Activated T-cell treated with anti-CD3 and anti-CD28 coated beads, Interleukin-2, amount 50 U/mL, for 72 hours (primary cell): ENCODE data around the gene S100A9. TPM values are rescaled to one million over a fixed set of nuclear protein-coding genes. Genes with fewer than 3 reads are reported as not detected.

ENCODE experiments used
- ATAC-seq, 2 donors: fragments of 150-1000 bp; cut with Tn5 transposase; replicated peaks in 1 of 2; 2 replicates each; pipeline ENCODE4 v1.10.0; 2021; ENCODE audit warnings: moderate library complexity in 2 of 2, mild to moderate bottlenecking in 1 of 2
- DNase-seq, 2 donors: peaks; one replicate each; pipeline ENCODE4 v3.0.0; 2021 to 2022; ENCODE audit warnings: mixed read lengths in 1 of 2
- H3K27ac Mint-ChIP-seq: one replicate; pipeline ENCODE4 v1.8.0; 2022; ENCODE audit warnings: mild to moderate bottlenecking, moderate library complexity, mixed read lengths
- H3K27me3 Mint-ChIP-seq: one replicate; pipeline ENCODE4 v1.8.0; 2022; ENCODE audit warnings: low read depth, mixed read lengths
- H3K36me3 Mint-ChIP-seq, 2 donors: one replicate each; pipeline ENCODE4 v1.8.0; 2022; ENCODE audit warnings: mixed read lengths in 2 of 2, mild to moderate bottlenecking in 1 of 2; ENCODE audit not compliant: insufficient read depth in 2 of 2
- H3K4me1 Mint-ChIP-seq: one replicate; pipeline ENCODE4 v1.8.0; 2022; ENCODE audit warnings: low read depth, mixed read lengths
- H3K4me3 Mint-ChIP-seq, 2 donors: one replicate each; pipeline ENCODE4 v1.8.0; 2022; ENCODE audit warnings: mild to moderate bottlenecking in 2 of 2, mixed read lengths in 2 of 2, moderate library complexity in 2 of 2
- H3K9me3 Mint-ChIP-seq, 2 donors: one replicate each; pipeline ENCODE4 v1.8.0; 2022; ENCODE audit warnings: mixed read lengths in 2 of 2
- total RNA-seq, 2 donors: library from RNA; stranded (reverse); gene quantifications; one replicate each; pipeline ENCODE4 v1.2.3, GENCODE V29; 2022

S100A9 gene
- total RNA-seq, 2 donors from 2014 or later: not detected

DNA sequence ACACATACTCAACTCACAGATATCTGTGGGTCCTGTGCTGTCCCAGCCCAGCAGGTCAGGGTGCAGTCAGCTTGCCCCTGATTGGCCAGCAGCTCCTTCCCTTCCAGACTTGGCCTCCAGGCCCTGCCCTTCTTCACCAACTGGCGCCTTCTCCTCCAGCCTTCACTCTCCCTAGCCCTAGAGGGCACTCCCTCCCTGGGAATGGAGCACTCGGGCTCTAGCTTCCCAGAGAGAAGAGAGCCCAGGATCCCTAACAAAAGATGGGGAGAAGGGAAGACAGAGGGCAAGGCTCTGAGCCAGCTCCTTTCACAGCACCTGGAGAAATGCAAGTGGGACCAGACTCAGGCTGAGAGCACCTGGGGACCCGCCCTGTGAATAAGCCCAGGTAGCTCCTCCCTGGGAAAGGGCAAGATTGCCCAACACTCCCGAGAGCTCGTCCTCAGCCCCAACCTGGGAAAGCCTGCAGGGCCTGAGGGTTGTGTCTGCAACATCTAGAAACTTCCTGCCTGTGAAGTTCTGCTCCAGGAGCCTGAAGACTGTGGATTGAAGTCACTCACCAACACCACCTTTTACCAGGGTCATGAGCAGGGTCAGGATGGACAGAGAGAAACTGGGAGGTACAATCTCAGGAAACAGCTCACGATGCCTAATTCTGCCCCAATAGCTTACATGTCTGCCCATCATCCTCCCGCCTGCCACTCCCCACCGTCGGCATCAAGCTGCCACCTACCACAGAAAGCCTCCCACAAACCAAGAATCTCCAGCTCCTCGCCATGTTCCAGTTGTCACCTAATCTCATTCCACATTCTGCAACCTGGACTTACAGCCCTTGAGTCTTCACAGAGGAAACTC lies 8.9 kb upstream of the S100A9 start, which contains the start of gene PGLYRP4:
Gene PGLYRP4 (minus strand): TSS at position 331 of the 852 bp plus-strand sequence. CDS start 909 bp downstream, outside the sequence.
- Mint-ChIP-seq H3K36me3 (no peaks in the 10 kb centered on the region), H3K27me3 (peaks cover 43% of the 10 kb centered on the region), H3K9me3 (no peaks in the 10 kb centered on the region), H3K4me3 (no peak within 1 kb of the TSS), H3K27ac (no peak within 1 kb of the TSS), H3K4me1 (peaks cover 37% of the 10 kb centered on the region)
- DNase-seq (no peak), ATAC-seq (no peak)

DNA sequence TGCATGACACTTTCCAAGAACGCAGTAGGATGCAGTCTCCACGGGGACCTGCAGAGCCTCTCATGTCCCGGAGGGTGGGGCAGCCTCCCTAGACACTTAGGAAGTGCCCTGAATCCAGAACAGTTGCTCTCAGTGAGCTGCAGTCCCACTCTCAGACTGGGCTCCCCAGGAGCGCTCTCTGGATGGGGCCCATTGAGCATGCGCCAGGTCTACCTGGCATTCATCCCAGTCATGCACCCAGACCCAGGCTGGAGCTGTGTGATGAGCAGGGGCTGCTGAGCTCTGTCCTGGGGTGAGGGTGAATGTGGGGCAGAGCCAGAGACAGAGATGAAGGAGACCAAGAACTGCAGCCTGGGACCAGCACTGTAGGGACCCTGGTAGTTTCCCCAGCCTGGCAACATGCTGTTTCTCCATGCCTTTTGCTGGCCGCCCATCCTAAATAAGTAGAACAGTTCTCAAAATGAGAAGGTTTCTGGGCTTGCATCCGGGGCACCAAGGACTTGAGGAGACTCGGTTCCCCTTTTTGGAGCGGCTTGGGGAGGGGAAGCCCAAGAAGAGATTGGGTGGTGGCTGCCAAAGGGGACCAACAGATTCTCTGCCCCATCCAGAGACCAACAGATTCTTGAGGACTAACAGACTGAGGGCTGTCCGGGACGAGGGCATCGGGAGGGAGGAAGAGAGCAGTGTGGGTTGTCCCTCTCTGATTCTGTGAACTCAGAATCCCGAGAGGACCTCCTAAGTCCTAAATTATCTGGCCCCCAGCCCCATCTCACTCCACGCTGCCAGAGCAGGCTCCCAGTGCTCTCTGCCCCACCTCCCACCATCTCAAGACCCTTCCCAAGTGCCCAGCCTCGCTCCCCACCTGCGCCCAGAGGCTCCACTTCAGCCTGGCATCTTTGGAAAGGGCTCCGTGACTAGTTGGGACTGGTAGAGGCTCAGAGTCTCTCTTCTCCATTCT lies 8.0 kb upstream of the S100A9 start:
- peaks cover 43% of the 10 kb centered on the region for H3K27me3 Mint-ChIP-seq
- DNase-seq: no peak
- H3K4me1 Mint-ChIP-seq: peaks cover 28% of the 10 kb centered on the region

DNA sequence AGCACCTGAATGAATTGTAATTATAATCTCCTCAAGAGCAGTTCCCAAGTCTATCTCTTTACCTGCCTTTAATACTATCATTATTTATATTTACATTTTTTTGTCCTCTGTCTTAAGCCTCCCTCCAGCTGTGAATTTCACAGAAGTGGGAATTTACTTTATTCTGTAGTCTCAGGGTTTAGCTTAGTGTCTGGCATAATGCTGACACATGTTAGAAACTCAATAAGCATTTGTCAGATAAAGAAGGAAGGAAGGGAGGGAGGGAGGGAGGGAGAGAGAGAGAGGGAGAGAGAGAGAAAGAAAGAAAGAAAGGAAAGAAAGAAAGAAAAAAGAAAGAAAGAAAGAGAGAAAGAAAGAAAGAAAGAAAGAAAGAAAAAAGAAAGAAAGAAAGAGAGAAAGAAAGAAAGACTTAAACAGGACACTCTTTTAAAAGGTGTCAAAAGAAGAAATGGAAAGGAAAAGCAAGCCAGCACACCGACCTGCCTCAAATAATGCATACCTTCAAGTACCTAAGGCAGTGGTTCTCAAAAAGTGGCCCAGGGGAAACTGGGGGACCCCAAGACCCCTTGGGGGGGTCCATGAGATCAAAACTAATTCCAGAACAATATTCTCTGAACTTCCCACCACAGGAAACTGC lies 7.2 kb upstream of the S100A9 start:
- peaks cover 20% of the 10 kb centered on the region for H3K4me1 Mint-ChIP-seq
- DNase-seq (no peak), ATAC-seq (no peak)
- no peak overlapping the region for H3K27ac Mint-ChIP-seq
- H3K27me3 Mint-ChIP-seq: peaks cover 40% of the 10 kb centered on the region
- no peak overlapping the region for H3K4me3 Mint-ChIP-seq
- H3K36me3 Mint-ChIP-seq: no peaks in the 10 kb centered on the region
- no peaks in the 10 kb centered on the region for H3K9me3 Mint-ChIP-seq

More for the DNA sequence above, 8.0 kb upstream of the S100A9 start:
- no peak for ATAC-seq
- no peak overlapping the region for H3K4me3 Mint-ChIP-seq
- no peaks in the 10 kb centered on the region for H3K9me3 Mint-ChIP-seq
- no peaks in the 10 kb centered on the region for H3K36me3 Mint-ChIP-seq
- no peak overlapping the region for H3K27ac Mint-ChIP-seq

DNA sequence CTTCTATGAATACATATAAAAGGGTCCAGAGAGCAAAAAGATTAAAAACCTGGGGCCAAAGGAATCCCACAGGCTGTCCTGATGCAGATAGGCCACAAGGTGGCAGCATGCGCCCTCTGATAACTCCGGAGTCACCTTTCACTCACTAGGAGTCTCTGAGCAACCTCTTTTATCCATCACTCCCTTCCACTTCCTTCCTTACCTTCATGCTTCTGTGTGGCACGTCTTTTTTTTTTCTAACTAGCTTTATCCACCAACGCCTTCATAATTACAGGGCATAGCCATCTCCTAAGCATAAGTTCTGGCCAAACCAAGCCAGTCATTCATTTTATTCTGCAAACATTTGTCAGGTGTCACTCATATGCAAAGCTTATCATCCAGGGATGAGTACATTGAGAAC lies 5.1 kb upstream of the S100A9 start:
- no peak overlapping the region for H3K4me3 Mint-ChIP-seq
- H3K27ac Mint-ChIP-seq: no peak overlapping the region
- peaks cover 20% of the 10 kb centered on the region for H3K27me3 Mint-ChIP-seq
- DNase-seq: peak; percentile 62 to 69
- H3K36me3 Mint-ChIP-seq: no peaks in the 10 kb centered on the region
- H3K9me3 Mint-ChIP-seq: no peaks in the 10 kb centered on the region
- H3K4me1 Mint-ChIP-seq: peaks cover 9% of the 10 kb centered on the region
- peak; percentile 58 to 61 for ATAC-seq

DNA sequence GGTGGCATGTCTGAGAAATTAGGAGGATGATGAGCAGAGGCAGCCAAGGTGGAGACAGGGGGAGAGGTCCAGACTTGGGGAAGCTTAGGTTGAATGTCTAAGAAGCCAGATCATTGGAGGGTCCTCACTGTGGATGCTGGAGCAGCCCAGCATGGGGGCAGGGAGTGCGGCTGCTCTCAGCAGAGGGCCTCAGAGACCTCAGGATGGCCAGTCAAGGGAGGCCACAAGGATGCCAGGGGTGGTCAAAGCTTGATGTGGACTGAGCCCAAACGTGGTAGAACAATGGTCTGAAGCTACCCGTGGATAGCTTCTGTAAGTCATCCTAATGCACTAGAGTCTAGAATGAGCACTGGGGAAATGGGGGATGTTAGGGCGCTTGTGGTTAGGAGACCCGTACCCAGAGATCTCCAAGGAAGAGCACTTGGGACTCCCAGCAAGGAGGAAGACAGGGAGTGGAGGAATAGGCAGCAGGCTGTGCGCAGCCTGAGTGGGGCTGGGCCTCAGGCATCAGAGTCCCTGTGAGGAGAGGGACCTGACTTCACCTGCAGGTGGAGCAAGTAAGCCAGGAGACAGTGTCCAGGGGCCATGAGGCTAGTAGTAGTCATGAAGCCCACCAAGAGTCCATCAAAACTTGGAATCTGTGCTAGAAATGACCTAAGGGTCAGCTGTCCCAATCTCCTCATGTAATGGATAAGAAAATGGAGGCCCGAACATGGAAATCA lies 4.3 kb upstream of the S100A9 start:
- ATAC-seq (no peak), DNase-seq (no peak)
- Mint-ChIP-seq H3K9me3 (no peaks in the 10 kb centered on the region), H3K27me3 (peaks cover 20% of the 10 kb centered on the region), H3K4me1 (peaks cover 18% of the 10 kb centered on the region), H3K27ac (no peak overlapping the region), H3K36me3 (no peaks in the 10 kb centered on the region), H3K4me3 (no peak overlapping the region)

DNA sequence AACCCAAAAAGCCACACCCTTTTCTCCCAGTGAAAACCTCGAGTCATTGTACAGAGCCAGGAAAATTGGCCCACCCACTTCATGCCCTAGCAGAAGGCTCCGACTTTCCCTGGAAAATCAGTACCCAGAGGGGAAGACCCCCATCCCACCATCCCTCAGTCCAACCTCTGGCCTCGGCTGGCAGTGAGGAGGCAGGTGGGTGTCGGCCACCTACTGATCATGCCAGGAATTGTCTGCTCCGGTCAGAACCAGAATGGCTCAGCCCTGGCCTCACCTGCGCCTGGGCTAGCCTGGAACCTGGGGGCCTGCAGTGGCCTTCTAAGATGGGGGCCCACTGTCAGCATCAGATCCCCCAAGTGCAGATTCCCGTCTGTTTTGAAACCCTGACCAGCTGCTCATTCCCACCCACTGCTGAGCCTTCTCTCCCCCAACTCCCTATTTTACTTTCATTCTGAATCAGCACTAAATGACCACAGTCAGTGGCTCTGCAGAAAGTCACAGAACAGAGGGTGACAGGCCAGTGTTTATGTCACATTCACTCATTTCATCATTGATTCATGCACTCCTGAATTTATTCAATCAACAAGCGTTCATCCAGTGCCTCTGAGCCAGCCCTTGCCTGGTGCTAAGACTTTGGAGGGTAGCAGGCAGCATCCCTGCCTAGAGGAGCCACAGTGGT lies 3.0 kb upstream of the S100A9 start:
- Mint-ChIP-seq H3K4me1 (peaks cover 19% of the 10 kb centered on the region), H3K4me3 (no peak overlapping the region), H3K27me3 (peaks cover 11% of the 10 kb centered on the region), H3K9me3 (no peaks in the 10 kb centered on the region), H3K36me3 (no peaks in the 10 kb centered on the region), H3K27ac (no peak overlapping the region)
- DNase-seq (no peak), ATAC-seq (peak in 1 of 2 donors; percentile 27)

DNA sequence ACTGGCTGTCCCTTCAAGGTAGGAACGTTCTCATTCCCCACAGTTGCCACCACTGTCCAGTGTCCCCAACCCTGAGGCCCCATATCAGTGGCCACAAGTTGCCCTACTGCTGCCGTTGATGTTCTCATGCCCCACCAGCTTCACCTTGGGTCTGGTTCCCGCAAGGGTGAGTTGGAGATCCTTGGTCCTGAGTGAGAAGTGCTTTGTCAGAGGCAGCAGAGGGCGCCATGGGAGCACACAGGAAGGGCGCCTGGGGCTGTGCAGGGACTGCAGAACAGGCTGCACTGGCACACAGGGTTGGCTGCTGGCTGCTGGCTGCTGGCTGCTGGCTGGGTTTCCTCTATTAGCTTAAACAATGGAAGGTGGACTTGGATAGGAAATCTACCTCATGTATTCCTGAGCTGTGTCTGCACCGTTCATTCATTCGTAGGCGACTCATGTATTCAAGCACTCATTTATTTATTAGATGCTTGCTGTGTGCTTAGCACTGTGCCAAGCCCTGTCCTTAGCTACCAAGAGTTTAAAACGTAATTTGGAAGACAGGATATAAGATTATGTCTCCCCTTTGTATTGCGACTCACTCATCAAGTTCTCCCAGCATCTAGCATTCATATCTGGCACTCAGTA lies 2.1 kb upstream of the S100A9 start:
- Mint-ChIP-seq H3K9me3 (no peaks in the 10 kb centered on the region), H3K4me1 (peaks cover 19% of the 10 kb centered on the region), H3K27me3 (peaks cover 7% of the 10 kb centered on the region), H3K27ac (no peak overlapping the region), H3K36me3 (no peaks in the 10 kb centered on the region), H3K4me3 (no peak overlapping the region)
- ATAC-seq (peak; percentile 82 to 84), DNase-seq (peak; percentile 51 to 65)

DNA sequence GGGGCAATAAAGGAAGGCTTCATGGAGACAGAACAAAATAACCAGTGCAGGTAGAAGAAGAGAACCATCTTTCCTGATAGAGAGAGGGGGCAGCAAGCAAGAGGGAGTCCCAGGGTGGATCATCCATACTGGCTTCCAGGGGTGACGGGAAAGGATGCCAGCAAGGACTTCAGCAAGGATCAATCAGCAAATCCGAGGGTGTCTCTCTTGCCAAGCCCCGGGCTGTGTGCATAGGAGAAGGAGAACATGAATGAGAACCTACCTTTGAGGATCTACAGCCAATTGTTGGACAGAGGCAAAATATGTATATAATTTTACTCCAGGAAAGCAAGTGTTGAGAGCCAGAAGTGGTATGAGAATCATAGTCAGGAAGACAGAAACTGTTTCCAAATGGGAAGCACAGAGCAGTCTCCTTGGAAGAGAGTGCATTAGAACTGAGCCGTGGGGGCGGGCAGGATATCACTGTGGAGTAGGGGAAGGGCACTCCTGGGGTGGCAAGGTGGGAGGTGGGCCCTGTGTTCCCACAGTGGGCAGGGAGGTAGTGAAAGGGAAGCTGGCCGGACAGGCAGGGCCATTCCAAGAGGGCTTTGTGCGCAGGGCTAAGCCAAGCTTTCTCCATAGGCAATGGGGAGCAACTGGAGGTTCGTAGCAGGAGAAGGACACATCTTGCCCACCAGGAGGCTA lies 1.1 kb upstream of the S100A9 start:
- no peak overlapping the region for H3K27ac Mint-ChIP-seq
- ATAC-seq: no peak
- no peaks in the 10 kb centered on the region for H3K36me3 Mint-ChIP-seq
- no peaks in the 10 kb centered on the region for H3K9me3 Mint-ChIP-seq
- DNase-seq: no peak
- peaks cover 7% of the 10 kb centered on the region for H3K27me3 Mint-ChIP-seq
- peaks cover 19% of the 10 kb centered on the region for H3K4me1 Mint-ChIP-seq
- H3K4me3 Mint-ChIP-seq: no peak overlapping the region

DNA sequence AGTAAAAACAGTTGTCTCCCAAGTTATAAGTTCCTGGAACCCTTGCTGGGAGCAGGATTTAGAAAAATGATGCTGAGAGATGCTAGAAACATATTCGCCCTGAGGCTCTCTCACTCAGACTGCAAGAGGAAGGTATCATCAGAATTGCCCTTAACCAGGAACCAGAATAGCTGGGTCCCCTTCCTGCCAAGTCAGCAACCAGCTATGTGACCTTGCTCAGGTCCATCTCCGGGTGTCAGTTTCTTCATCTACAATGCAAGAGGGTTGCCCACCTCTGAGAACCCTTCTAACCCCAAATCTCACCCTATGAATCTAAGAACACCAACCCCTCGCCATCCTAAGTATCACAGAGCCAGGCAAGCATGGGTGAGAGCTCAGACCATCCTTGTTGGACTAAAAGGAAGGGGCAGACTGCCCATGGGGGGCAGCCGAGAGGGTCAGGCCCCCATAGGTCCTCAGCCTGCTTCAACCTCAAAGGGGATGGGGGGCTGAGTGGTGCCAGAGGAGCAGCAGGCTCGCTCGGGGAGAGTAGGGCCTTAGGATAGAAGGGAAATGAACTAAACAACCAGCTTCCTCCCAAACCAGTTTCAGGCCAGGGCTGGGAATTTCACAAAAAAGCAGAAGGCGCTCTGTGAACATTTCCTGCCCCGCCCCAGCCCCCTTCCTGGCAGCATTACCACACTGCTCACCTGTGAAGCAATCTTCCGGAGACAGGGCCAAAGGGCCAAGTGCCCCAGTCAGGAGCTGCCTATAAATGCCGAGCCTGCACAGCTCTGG lies 390 bp upstream of the S100A9 start:
- no peak for ATAC-seq
- Mint-ChIP-seq H3K4me1 (peaks cover 19% of the 10 kb centered on the region), H3K27ac (no peak overlapping the region), H3K27me3 (peaks cover 7% of the 10 kb centered on the region), H3K4me3 (no peak overlapping the region), H3K9me3 (no peaks in the 10 kb centered on the region), H3K36me3 (no peaks in the 10 kb centered on the region)
- no peak for DNase-seq

DNA sequence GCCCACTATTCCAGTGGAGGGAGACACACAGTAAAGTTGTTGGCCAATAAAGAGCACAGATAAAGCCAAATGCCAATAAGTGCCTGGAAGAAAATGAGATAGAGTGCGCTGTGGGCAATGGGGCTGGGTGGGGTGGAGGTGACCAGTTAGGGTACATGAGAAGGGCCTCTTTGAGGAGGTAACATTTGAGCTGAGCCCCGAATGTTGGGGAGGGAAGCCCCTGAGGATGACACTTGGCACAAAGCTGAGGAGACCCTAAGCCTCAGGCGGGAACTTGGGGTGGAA lies 979 bp downstream of the S100A9 start:
- no peak for DNase-seq
- Mint-ChIP-seq H3K4me1 (peaks cover 14% of the 10 kb centered on the region), H3K36me3 (no peaks in the 10 kb centered on the region), H3K27me3 (no peaks in the 10 kb centered on the region), H3K27ac (no peak overlapping the region), H3K9me3 (no peaks in the 10 kb centered on the region), H3K4me3 (no peak overlapping the region)
- ATAC-seq: no peak

DNA sequence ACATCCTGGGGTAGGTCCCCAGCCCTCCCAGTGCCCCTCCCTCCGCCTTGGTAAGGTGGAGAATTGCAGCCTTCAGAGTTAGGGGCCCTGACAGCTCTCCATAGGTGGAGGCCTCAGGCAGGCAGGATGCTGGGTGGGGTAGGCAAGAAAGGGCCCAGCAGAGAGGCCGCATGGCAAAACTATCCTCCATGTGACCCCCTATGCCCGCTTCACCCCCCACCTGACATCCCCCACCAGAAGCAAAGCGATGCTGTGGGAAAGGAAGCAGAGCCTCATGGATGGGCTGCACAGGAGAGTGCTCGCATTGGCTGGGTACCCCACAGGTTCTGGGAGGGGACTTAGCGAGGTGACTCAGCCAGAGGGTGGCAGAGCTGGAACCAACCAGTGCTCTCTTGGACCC lies 1.6 kb downstream of the S100A9 start:
- no peaks in the 10 kb centered on the region for H3K27me3 Mint-ChIP-seq
- H3K27ac Mint-ChIP-seq: no peak overlapping the region
- ATAC-seq (no peak), DNase-seq (no peak)
- no peak overlapping the region for H3K4me3 Mint-ChIP-seq
- H3K4me1 Mint-ChIP-seq: peaks cover 14% of the 10 kb centered on the region
- no peaks in the 10 kb centered on the region for H3K9me3 Mint-ChIP-seq
- H3K36me3 Mint-ChIP-seq: no peaks in the 10 kb centered on the region
